Measurements from ENCODE around the gene BMP15. TPM values are rescaled to one million over a fixed set of nuclear protein-coding genes. Genes with fewer than 3 reads are reported as not detected.

BMP15 gene
- total RNA-seq, 4 donors from 2014 or later = not detected

DNA sequence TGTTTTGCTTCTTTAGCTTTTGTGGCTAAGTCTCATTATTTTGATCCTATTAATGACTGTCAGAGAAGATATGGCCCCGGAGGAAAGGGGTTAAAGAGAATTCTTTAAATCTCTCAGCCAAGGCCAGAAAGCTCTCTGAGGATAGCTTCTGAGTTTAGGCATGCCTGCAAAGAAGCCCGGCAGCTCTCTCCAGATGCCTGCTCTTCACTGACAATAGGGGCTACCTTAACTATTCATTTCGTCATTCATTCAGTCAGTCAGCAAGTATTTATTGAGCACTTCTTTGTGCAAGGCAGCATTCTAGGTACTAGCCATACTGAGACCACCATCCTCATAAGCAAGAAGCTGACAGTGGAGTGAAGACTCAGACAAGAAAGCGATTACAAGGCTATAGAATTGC lies 34.0 kb upstream of the BMP15 start:
- in situ Hi-C loops (cut with MboI; ENCODE audit: low sequenced_read_pairs in 4 of 4) (no loop called here), intact Hi-C loops (cut with DNase I; ENCODE audit: low total_unique reads) (no loop called here)
- no peak overlapping the region for H3K4me3 ChIP-seq
- TF ChIP-seq, protein P1, sequence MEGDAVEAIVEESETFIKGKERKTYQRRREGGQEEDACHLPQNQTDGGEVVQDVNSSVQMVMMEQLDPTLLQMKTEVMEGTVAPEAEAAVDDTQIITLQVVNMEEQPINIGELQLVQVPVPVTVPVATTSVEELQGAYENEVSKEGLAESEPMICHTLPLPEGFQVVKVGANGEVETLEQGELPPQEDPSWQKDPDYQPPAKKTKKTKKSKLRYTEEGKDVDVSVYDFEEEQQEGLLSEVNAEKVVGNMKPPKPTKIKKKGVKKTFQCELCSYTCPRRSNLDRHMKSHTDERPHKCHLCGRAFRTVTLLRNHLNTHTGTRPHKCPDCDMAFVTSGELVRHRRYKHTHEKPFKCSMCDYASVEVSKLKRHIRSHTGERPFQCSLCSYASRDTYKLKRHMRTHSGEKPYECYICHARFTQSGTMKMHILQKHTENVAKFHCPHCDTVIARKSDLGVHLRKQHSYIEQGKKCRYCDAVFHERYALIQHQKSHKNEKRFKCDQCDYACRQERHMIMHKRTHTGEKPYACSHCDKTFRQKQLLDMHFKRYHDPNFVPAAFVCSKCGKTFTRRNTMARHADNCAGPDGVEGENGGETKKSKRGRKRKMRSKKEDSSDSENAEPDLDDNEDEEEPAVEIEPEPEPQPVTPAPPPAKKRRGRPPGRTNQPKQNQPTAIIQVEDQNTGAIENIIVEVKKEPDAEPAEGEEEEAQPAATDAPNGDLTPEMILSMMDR (IDR thresholded peaks at IDR 0.05 in 4 of 5, conservative IDR thresholded peaks at IDR 0.05 in 1 of 5) = no peak
- TF ChIP-seq POLR2A (IDR thresholded peaks at IDR 0.05) = no peak
- no peaks in the 10 kb centered on the region for H3K4me1 ChIP-seq
- ATAC-seq (no peak), DNase-seq (no peak)
- no peaks in the 10 kb centered on the region for H3K27me3 ChIP-seq
- H3K9me3 ChIP-seq = no peaks in the 10 kb centered on the region
- H3K36me3 ChIP-seq = no peaks in the 10 kb centered on the region
- no peak overlapping the region for H3K27ac ChIP-seq

DNA sequence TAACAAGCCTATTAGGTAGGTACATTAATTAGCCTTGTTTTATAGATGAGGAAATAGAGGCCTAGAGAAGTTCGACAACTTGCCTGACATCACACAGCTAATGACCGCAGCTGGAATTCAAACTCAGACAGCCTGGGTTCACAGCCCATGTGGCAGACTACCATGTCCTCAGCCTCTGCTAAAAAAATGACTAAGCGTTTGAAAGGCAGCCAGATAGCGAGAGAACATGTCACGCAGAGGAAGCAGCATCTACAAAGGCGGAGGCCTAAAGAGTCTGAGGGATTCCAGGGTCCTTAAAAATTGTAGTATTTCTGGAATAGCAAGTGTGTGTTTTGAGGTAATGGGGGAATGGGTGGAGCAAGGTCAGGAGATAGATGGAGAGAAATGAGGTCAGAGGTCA lies 33.2 kb upstream of the BMP15 start:
- H3K27me3 ChIP-seq = no peaks in the 10 kb centered on the region
- in situ Hi-C loops (cut with MboI; ENCODE audit: low sequenced_read_pairs in 4 of 4) (no loop called here), intact Hi-C loops (cut with DNase I; ENCODE audit: low total_unique reads) (no loop called here)
- H3K27ac ChIP-seq = no peak overlapping the region
- H3K4me3 ChIP-seq = no peak overlapping the region
- TF ChIP-seq POLR2A (IDR thresholded peaks at IDR 0.05) = no peak
- TF ChIP-seq, protein P1 (IDR thresholded peaks at IDR 0.05 in 4 of 5, conservative IDR thresholded peaks at IDR 0.05 in 1 of 5) = no peak
- DNase-seq = no peak
- no peaks in the 10 kb centered on the region for H3K9me3 ChIP-seq
- no peaks in the 10 kb centered on the region for H3K4me1 ChIP-seq
- H3K36me3 ChIP-seq = no peaks in the 10 kb centered on the region
- no peak for ATAC-seq

DNA sequence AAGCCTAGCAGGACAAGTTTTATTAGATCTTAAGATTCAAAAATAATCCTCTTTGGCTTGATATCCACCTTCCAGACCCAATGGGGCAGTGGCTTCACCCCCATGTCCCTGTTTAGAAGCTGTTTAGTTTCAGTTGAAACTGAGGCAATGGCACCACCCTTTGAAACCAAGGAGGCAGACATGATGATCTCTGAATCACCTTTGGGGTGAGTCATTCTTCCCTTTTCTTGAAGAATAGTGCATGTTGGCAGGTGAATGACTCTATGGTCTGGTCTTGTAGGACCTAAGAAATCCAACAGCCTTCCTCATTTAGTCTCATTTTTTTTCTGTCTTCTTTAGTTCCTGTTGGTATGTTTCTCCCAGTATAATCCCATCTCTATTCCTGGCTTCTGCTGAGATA lies 29.5 kb upstream of the BMP15 start:
- no peak for ATAC-seq
- in situ Hi-C loops (cut with MboI; ENCODE audit: low sequenced_read_pairs in 4 of 4) (no loop called here), intact Hi-C loops (cut with DNase I; ENCODE audit: low total_unique reads) (no loop called here)
- H3K4me3 ChIP-seq = no peak overlapping the region
- no peaks in the 10 kb centered on the region for H3K36me3 ChIP-seq
- TF ChIP-seq POLR2A (IDR thresholded peaks at IDR 0.05) = no peak
- no peaks in the 10 kb centered on the region for H3K9me3 ChIP-seq
- H3K4me1 ChIP-seq = no peaks in the 10 kb centered on the region
- no peak overlapping the region for H3K27ac ChIP-seq
- DNase-seq = no peak
- no peaks in the 10 kb centered on the region for H3K27me3 ChIP-seq

DNA sequence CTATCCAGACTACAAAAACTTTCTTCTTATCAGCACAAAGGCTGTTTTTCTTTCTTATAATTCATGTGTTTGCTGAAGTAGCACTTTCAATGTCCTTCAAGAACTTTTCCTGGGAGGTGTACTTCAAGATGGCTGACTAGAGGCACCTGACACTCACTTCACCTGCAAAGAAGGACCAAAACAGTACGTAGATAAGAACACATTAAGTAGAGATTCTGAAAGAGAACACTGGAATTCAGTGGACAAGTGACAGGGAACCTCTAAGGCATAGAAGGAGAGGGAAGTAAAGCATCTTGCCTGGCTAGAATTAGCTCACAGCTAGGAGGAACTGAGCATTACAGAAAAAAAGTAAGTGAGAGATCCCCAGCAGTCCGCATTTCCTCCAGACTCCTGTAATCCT lies 21.7 kb upstream of the BMP15 start:
- Histone ChIP-seq H3K4me1 (no peaks in the 10 kb centered on the region), H3K4me3 (no peak overlapping the region), H3K27ac (no peak overlapping the region), H3K36me3 (no peaks in the 10 kb centered on the region), H3K9me3 (peaks cover 0 to 11% (median 0%) of the 10 kb centered on the region in 3 donors), H3K27me3 (no peaks in the 10 kb centered on the region)
- in situ Hi-C loops (cut with MboI; ENCODE audit: low sequenced_read_pairs in 4 of 4) = no loop called here
- TF ChIP-seq, protein P1 (IDR thresholded peaks at IDR 0.05 in 4 of 5, conservative IDR thresholded peaks at IDR 0.05 in 1 of 5) = no peak
- TF ChIP-seq POLR2A (IDR thresholded peaks at IDR 0.05) = no peak
- DNase-seq = no peak
- no peak for ATAC-seq
- intact Hi-C loops (cut with DNase I; ENCODE audit: low total_unique reads) = no loop called here

DNA sequence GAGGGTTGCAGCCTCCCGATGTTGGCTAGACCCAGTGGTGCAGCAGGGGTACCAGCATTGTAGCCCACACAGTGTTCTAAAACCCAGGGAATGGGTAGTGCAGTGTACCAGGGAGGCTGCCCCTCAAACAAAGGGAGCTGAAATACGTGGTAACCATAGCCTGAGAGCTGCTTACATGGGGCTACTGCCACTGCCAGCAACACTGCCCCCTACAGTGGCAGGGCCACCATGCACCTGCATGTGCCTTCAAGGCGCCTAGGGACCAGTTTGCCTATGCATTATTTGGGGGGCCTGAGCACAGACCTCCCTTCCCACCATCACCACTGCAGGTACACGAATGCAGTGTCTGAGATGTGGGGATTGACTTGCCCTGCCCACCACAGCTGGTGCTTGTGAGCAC lies 21.0 kb upstream of the BMP15 start:
- no peak for TF ChIP-seq POLR2A (IDR thresholded peaks at IDR 0.05)
- TF ChIP-seq, protein P1 (IDR thresholded peaks at IDR 0.05 in 4 of 5, conservative IDR thresholded peaks at IDR 0.05 in 1 of 5) = no peak
- in situ Hi-C loops (cut with MboI; ENCODE audit: low sequenced_read_pairs in 4 of 4) = no loop called here
- intact Hi-C loops (cut with DNase I; ENCODE audit: low total_unique reads) = no loop called here
- H3K4me1 ChIP-seq = no peaks in the 10 kb centered on the region
- DNase-seq (no peak), ATAC-seq (no peak)
- H3K4me3 ChIP-seq = no peak overlapping the region
- no peaks in the 10 kb centered on the region for H3K27me3 ChIP-seq
- peaks cover 0 to 11% (median 0%) of the 10 kb centered on the region in 3 donors for H3K9me3 ChIP-seq
- no peak overlapping the region for H3K27ac ChIP-seq
- H3K36me3 ChIP-seq = no peaks in the 10 kb centered on the region

All from gastrocnemius medialis (tissue), 4 donors.